ENCODE results near the gene AGTR1.

Gene AGTR1

DNA sequence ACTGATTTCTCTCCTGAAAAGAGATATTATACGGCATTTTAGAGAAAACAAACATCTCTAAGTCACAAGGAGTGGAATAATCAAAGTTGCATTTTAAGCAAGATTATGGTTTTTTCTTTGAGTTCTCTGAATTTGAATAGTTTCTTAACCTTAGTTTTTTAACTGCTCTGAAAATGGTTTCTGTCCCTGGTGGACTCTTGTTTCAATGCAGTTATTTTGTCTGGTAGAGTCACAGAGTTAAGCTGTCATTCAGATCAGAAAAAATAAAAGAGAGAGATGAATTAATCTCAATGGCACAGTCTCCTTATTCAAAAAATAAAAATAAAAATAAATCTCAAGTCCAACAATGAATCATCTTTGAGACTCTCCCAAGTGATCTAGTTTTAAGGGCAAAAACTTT, 19.0 kb downstream of the AGTR1 start:
- TF ChIP-seq, protein P1, sequence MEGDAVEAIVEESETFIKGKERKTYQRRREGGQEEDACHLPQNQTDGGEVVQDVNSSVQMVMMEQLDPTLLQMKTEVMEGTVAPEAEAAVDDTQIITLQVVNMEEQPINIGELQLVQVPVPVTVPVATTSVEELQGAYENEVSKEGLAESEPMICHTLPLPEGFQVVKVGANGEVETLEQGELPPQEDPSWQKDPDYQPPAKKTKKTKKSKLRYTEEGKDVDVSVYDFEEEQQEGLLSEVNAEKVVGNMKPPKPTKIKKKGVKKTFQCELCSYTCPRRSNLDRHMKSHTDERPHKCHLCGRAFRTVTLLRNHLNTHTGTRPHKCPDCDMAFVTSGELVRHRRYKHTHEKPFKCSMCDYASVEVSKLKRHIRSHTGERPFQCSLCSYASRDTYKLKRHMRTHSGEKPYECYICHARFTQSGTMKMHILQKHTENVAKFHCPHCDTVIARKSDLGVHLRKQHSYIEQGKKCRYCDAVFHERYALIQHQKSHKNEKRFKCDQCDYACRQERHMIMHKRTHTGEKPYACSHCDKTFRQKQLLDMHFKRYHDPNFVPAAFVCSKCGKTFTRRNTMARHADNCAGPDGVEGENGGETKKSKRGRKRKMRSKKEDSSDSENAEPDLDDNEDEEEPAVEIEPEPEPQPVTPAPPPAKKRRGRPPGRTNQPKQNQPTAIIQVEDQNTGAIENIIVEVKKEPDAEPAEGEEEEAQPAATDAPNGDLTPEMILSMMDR (IDR thresholded peaks at IDR 0.05; ENCODE audit: borderline replicate concordance, control extremely low read depth, extremely low read depth, insufficient read depth, missing control alignments), result no peak
- in situ Hi-C loops (cut with MboI; ENCODE audit: low sequenced_read_pairs, unreplicated experiment), result no loop called here
- DNase-seq (ENCODE audit: low spot score), result no peak

DNA sequence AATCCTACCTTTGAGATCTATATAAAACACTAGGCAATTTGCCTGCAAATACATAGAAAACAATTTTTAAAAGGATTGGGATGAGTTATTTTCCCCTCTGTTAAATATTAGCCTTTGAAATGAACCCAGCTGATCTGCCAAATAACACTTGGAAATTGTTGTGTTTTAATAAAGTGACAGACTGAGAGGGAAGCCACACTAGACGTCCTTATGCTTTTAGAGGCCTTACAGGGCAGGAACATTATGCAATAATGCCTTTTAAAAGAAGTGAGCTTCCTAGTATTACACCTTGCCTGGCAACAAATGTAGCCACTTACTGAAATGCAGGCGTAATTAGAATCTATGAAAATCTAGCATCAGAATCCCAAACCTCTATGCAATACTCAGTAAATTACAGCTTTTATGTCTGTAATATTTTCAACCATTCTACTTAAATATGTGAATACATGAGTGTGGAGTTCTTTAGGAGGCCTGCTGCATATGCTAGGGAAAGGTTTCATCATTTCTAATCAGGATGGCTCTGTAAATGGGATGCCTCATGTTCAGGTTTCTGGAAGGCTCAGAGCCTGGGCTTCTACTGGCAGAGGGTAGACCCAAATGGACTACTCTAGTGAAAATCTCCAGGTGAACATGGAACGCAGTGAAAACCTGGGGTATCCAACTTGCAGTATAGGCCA, 20.3 kb downstream of the AGTR1 start:
- in situ Hi-C loops (cut with MboI; ENCODE audit: low sequenced_read_pairs, unreplicated experiment), result no loop called here
- TF ChIP-seq, protein P1 (IDR thresholded peaks at IDR 0.05; ENCODE audit: borderline replicate concordance, control extremely low read depth, extremely low read depth, insufficient read depth, missing control alignments), result no peak
- DNase-seq (ENCODE audit: low spot score), result no peak

DNA sequence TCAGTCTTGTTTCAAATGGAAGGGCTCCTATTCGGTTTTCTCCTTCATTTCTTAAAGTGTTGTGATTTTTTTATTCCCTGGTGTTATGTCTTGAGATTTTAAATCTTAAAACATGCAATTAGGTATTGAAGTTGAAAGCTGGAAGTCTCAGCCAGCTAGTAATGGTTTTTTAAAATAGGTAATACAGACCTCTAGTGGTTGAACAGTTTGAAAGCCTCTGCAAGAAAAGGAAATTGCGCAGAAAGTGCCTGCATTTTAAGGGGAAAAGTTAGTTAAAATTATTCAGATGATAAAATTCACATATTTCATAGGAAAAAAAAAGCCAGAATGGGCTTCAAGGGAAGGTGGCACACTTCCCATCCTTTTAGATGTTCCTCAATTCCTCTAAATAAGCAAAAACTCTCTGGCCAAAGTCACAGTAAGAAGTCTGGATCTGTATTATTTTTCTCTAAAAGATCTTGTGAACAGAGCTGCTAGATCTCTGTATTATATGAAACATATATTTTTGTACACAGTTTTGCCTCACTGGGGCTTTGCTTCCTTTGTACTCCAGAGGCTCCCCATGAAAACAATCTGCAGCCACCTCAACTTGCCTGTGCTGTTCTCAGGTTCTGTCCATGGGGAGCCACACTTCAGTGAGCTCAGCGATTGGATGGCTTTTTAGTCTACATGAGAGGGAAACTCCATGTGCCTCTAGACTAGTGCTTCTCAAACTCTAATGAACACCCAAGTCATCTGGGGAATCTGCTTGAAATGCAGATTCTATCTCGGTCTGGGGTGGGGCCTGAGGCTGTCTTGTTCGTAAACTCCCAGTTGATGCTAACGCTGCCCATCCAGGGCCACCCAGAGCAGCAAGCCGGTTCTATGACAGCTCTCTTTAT, 21.5 kb downstream of the AGTR1 start:
- in situ Hi-C loops (cut with MboI; ENCODE audit: low sequenced_read_pairs, unreplicated experiment), result no loop called here
- TF ChIP-seq, protein P1 (IDR thresholded peaks at IDR 0.05; ENCODE audit: borderline replicate concordance, control extremely low read depth, extremely low read depth, insufficient read depth, missing control alignments), result no peak
- DNase-seq (ENCODE audit: low spot score), result no peak

DNA sequence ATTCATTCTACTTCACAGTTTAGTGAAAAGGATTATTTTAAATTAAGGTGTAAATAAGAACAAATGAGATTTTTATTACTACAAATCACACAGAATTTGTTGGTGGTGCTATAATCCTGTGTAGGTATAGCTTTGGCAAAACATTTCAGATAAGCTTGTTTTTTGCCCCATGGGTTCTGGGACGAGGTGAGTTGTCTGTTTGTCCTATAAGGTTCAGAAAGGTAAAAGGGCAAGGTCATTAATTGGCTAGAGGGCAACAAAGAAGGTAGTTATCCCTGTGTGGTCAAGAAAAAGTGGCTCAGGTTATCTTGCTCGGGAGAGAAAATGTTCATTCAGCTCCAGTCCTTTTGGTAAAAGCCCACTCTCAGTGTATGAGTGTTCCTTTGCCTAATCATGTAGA, 23.2 kb downstream of the AGTR1 start:
- TF ChIP-seq, protein P1 (IDR thresholded peaks at IDR 0.05; ENCODE audit: borderline replicate concordance, control extremely low read depth, extremely low read depth, insufficient read depth, missing control alignments), result no peak
- no peak for DNase-seq (ENCODE audit: low spot score)
- in situ Hi-C loops (cut with MboI; ENCODE audit: low sequenced_read_pairs, unreplicated experiment), result no loop called here

DNA sequence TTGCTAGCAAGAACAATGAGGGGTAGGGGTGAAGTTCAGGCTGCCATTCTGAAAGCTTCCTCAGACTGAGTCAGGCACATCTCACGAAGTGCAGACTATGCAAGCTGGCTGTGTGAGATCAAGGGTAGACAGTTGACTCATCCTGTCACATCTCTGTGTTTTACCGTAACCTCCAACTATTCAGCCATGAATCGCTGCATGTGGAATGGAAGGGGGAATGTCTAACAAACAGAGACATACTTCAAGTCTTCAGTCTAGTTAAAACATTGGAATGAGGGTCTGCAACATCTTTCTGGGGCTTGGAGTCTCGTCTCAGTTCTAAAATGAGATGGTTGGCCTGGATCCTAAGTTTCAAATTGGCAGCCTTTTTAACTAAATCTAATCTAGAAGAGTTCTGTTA, 25.9 kb downstream of the AGTR1 start:
- TF ChIP-seq, protein P1 (IDR thresholded peaks at IDR 0.05; ENCODE audit: borderline replicate concordance, control extremely low read depth, extremely low read depth, insufficient read depth, missing control alignments), result no peak
- in situ Hi-C loops (cut with MboI; ENCODE audit: low sequenced_read_pairs, unreplicated experiment), result no loop called here
- no peak for DNase-seq (ENCODE audit: low spot score)

DNA sequence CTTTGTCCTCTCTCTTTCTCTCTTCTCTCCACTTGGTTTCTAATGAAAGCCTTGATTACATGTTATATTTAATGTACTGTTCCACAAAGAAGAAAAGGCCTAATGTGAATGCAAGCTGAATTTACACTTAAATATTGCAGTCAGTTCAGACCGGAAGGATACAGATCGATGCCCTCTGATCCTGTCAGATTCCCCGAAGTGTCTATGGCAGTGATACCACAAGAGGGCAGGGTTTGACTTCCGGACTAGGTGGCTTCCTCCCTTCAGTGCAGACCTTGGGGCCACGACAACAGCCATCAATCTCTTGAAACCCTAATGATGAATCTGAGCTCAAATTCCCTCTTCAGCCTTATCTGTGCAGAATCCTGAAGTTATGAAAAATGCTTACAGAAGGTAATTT, 29.5 kb downstream of the AGTR1 start:
- peak; percentile 11 for DNase-seq (ENCODE audit: low spot score)
- in situ Hi-C loops (cut with MboI; ENCODE audit: low sequenced_read_pairs, unreplicated experiment), result no loop called here
- TF ChIP-seq, protein P1 (IDR thresholded peaks at IDR 0.05; ENCODE audit: borderline replicate concordance, control extremely low read depth, extremely low read depth, insufficient read depth, missing control alignments), result peak; percentile 31

All from GM13976 (cell line).